ENCODE measurements around the gene NISCH.
A peak's percentile ranks its signal among the peaks of the same experiment; 100 is the strongest.

The NISCH gene

GRCh38 chr3:52408466-52408865 lies 46.9 kb upstream of the NISCH start:
- H3K4me1 ChIP-seq (ENCODE audit: insufficient read depth, poor library complexity, severe bottlenecking), result peaks cover 23% of the 10 kb centered on the region
- ATAC-seq (ENCODE audit: low read depth) (no peak), DNase-seq (ENCODE audit: low spot score) (peak; percentile 14)
- H3K36me3 ChIP-seq (ENCODE audit: low read depth), result peaks cover 52% of the 10 kb centered on the region
- no peaks in the 10 kb centered on the region for H3K9me3 ChIP-seq (ENCODE audit: severe bottlenecking)
- H3K27ac ChIP-seq (ENCODE audit: poor library complexity, severe bottlenecking), result peak overlapping the region; percentile 94
- no peak overlapping the region for H3K4me3 ChIP-seq (ENCODE audit: severe bottlenecking)
- TF ChIP-seq CTCF (IDR thresholded peaks at IDR 0.05; ENCODE audit: poor library complexity, severe bottlenecking), result no peak
- H3K27me3 ChIP-seq (ENCODE audit: insufficient read depth, poor library complexity, severe bottlenecking), result no peaks in the 10 kb centered on the region

GRCh38 chr3:52415800-52416199 lies 39.6 kb upstream of the NISCH start:
- no peak for DNase-seq (ENCODE audit: low spot score)
- Histone ChIP-seq H3K4me1 (ENCODE audit: insufficient read depth, poor library complexity, severe bottlenecking) (no peaks in the 10 kb centered on the region), H3K36me3 (ENCODE audit: low read depth) (no peaks in the 10 kb centered on the region; the same call in 1 of the 2 replicates), H3K9me3 (ENCODE audit: severe bottlenecking) (no peaks in the 10 kb centered on the region), H3K27me3 (ENCODE audit: insufficient read depth, poor library complexity, severe bottlenecking) (no peaks in the 10 kb centered on the region), H3K27ac (ENCODE audit: poor library complexity, severe bottlenecking) (no peak overlapping the region), H3K4me3 (ENCODE audit: severe bottlenecking) (no peak overlapping the region)
- ATAC-seq (ENCODE audit: low read depth), result no peak
- TF ChIP-seq CTCF (IDR thresholded peaks at IDR 0.05; ENCODE audit: poor library complexity, severe bottlenecking), result no peak

GRCh38 chr3:52420388-52420787 lies 35.0 kb upstream of the NISCH start:
- no peaks in the 10 kb centered on the region for H3K4me1 ChIP-seq (ENCODE audit: insufficient read depth, poor library complexity, severe bottlenecking)
- no peaks in the 10 kb centered on the region for H3K27me3 ChIP-seq (ENCODE audit: insufficient read depth, poor library complexity, severe bottlenecking)
- no peak overlapping the region for H3K27ac ChIP-seq (ENCODE audit: poor library complexity, severe bottlenecking)
- DNase-seq (ENCODE audit: low spot score), result peak; percentile 7
- no peak for TF ChIP-seq CTCF (IDR thresholded peaks at IDR 0.05; ENCODE audit: poor library complexity, severe bottlenecking)
- H3K9me3 ChIP-seq (ENCODE audit: severe bottlenecking), result no peaks in the 10 kb centered on the region
- ATAC-seq (ENCODE audit: low read depth), result no peak
- H3K36me3 ChIP-seq (ENCODE audit: low read depth), result no peaks in the 10 kb centered on the region; the same call in 1 of the 2 replicates
- H3K4me3 ChIP-seq (ENCODE audit: severe bottlenecking), result no peak overlapping the region

GRCh38 chr3:52422669-52423068 lies 32.7 kb upstream of the NISCH start:
- no peak for TF ChIP-seq CTCF (IDR thresholded peaks at IDR 0.05; ENCODE audit: poor library complexity, severe bottlenecking)
- H3K27me3 ChIP-seq (ENCODE audit: insufficient read depth, poor library complexity, severe bottlenecking), result no peaks in the 10 kb centered on the region
- no peaks in the 10 kb centered on the region for H3K9me3 ChIP-seq (ENCODE audit: severe bottlenecking)
- no peak overlapping the region for H3K4me3 ChIP-seq (ENCODE audit: severe bottlenecking)
- ATAC-seq (ENCODE audit: low read depth) (no peak), DNase-seq (ENCODE audit: low spot score) (peak; percentile 11)
- H3K27ac ChIP-seq (ENCODE audit: poor library complexity, severe bottlenecking), result no peak overlapping the region
- no peaks in the 10 kb centered on the region for H3K4me1 ChIP-seq (ENCODE audit: insufficient read depth, poor library complexity, severe bottlenecking)
- no peaks in the 10 kb centered on the region for H3K36me3 ChIP-seq (ENCODE audit: low read depth)

GRCh38 chr3:52423173-52423572 lies 32.2 kb upstream of the NISCH start:
- Histone ChIP-seq H3K36me3 (ENCODE audit: low read depth) (no peaks in the 10 kb centered on the region), H3K27me3 (ENCODE audit: insufficient read depth, poor library complexity, severe bottlenecking) (no peaks in the 10 kb centered on the region), H3K27ac (ENCODE audit: poor library complexity, severe bottlenecking) (no peak overlapping the region), H3K4me1 (ENCODE audit: insufficient read depth, poor library complexity, severe bottlenecking) (no peaks in the 10 kb centered on the region), H3K4me3 (ENCODE audit: severe bottlenecking) (no peak overlapping the region), H3K9me3 (ENCODE audit: severe bottlenecking) (no peaks in the 10 kb centered on the region)
- ATAC-seq (ENCODE audit: low read depth) (no peak), DNase-seq (ENCODE audit: low spot score) (peak; percentile 2)
- no peak for TF ChIP-seq CTCF (IDR thresholded peaks at IDR 0.05; ENCODE audit: poor library complexity, severe bottlenecking)

Measured in RWPE2 (cell line).